Measurements from ENCODE around the gene ZCWPW2. TPM values are rescaled to one million over a fixed set of nuclear protein-coding genes. Genes with fewer than 3 reads are reported as not detected.
A peak's percentile ranks its signal among the peaks of the same experiment; 100 is the strongest.

Gene ZCWPW2
- total and polyA plus RNA-seq, 10 donors = 0.34 to 0.76 (median 0.37) TPM; not detected in 3

GRCh38 chr3:28328188-28329151, 20.1 kb upstream of the ZCWPW2 start:
- H3K36me3 ChIP-seq = peaks cover 0 to 74% (median 21%) of the 10 kb centered on the region in 6 donors
- WGBS, 5 donors = 78 to 86% (median 83%) methylated on average over 4 of the region's 4 CpGs
- peak overlapping the region in 1 of 8 donors; percentile 30 for H3K27ac ChIP-seq
- no peak for DNase-seq
- H3K27me3 ChIP-seq (replicated peaks in 1 of 7) = no peaks in the 10 kb centered on the region
- TF ChIP-seq, protein P1, sequence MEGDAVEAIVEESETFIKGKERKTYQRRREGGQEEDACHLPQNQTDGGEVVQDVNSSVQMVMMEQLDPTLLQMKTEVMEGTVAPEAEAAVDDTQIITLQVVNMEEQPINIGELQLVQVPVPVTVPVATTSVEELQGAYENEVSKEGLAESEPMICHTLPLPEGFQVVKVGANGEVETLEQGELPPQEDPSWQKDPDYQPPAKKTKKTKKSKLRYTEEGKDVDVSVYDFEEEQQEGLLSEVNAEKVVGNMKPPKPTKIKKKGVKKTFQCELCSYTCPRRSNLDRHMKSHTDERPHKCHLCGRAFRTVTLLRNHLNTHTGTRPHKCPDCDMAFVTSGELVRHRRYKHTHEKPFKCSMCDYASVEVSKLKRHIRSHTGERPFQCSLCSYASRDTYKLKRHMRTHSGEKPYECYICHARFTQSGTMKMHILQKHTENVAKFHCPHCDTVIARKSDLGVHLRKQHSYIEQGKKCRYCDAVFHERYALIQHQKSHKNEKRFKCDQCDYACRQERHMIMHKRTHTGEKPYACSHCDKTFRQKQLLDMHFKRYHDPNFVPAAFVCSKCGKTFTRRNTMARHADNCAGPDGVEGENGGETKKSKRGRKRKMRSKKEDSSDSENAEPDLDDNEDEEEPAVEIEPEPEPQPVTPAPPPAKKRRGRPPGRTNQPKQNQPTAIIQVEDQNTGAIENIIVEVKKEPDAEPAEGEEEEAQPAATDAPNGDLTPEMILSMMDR (IDR thresholded peaks at IDR 0.05 in 8 of 11, conservative IDR thresholded peaks at IDR 0.05 in 3 of 11) = peak; percentile 32 to 77 (median 70)
- no peak for TF ChIP-seq POLR2A (IDR thresholded peaks at IDR 0.05)
- H3K4me1 ChIP-seq = peaks cover 0 to 50% (median 0%) of the 10 kb centered on the region in 6 donors
- no peaks in the 10 kb centered on the region for H3K9me3 ChIP-seq
- intact Hi-C loops (cut with DNase I; ENCODE audit: low total_unique reads) = no loop called here
- no peak overlapping the region for H3K4me3 ChIP-seq

- intact Hi-C loops (cut with DNase I; ENCODE audit: low total_unique reads) = loop anchor here (5.0 kb wide), 1 partner anchor 622 kb away; no protein-coding TSS in a partner anchor
- no peak for TF ChIP-seq POLR2A (IDR thresholded peaks at IDR 0.05)
- TF ChIP-seq, protein P1 (IDR thresholded peaks at IDR 0.05 in 8 of 11, conservative IDR thresholded peaks at IDR 0.05 in 3 of 11) = peak in 1 of 11 experiments; percentile 8
- TF ChIP-seq POLR2AphosphoS5 (IDR thresholded peaks at IDR 0.05) = no peak
- peaks cover 0 to 86% (median 42%) of the 10 kb centered on the region in 6 donors for H3K36me3 ChIP-seq
- H3K27ac ChIP-seq = no peak overlapping the region
- no peak overlapping the region for H3K4me3 ChIP-seq
- no peak for DNase-seq
- H3K27me3 ChIP-seq (replicated peaks in 1 of 7) = no peaks in the 10 kb centered on the region
- no peaks in the 10 kb centered on the region for H3K9me3 ChIP-seq
- peaks cover 0 to 3% (median 0%) of the 10 kb centered on the region in 6 donors for H3K4me1 ChIP-seq
Measured at GRCh38 chr3:28334552-28334951, 14.0 kb upstream of the ZCWPW2 start.

- peaks cover 0 to 86% (median 44%) of the 10 kb centered on the region in 6 donors for H3K36me3 ChIP-seq
- H3K27ac ChIP-seq = no peak overlapping the region
- peaks cover 0 to 3% (median 0%) of the 10 kb centered on the region in 6 donors for H3K4me1 ChIP-seq
- DNase-seq = no peak
- H3K27me3 ChIP-seq (replicated peaks in 1 of 7) = no peaks in the 10 kb centered on the region
- no peaks in the 10 kb centered on the region for H3K9me3 ChIP-seq
- intact Hi-C loops (cut with DNase I; ENCODE audit: low total_unique reads) = no loop called here
- WGBS, 5 donors = 57 to 70% (median 66%) methylated on average over 2 of the region's 2 CpGs
- TF ChIP-seq POLR2AphosphoS5 (IDR thresholded peaks at IDR 0.05) (no peak), POLR2A (IDR thresholded peaks at IDR 0.05) (no peak)
- TF ChIP-seq, protein P1 (IDR thresholded peaks at IDR 0.05 in 8 of 11, conservative IDR thresholded peaks at IDR 0.05 in 3 of 11) = no peak
- H3K4me3 ChIP-seq = no peak overlapping the region
Measured at GRCh38 chr3:28335246-28335645, 13.3 kb upstream of the ZCWPW2 start.

DNA sequence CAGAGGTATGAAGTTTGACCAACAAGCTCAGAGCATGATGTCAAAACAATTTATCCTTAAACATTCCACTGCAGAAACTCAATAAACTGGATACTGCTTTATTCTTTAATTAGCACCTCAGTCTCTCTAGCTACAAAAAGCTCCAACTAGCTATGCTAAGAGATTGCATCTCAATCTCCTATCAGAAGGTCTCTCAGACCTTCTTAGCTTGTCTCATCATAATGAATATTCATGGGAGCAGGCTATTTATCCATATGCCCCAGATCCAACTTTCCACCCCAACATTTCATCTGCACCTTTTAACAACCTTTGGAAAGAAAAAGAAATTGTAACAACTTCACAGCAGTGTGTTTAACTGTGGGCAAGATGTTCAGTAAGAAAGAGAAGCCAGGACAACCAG, 11.3 kb upstream of the ZCWPW2 start:
- TF ChIP-seq POLR2AphosphoS5 (IDR thresholded peaks at IDR 0.05) (no peak), POLR2A (IDR thresholded peaks at IDR 0.05) (no peak)
- TF ChIP-seq, protein P1 (IDR thresholded peaks at IDR 0.05 in 8 of 11, conservative IDR thresholded peaks at IDR 0.05 in 3 of 11) = no peak
- DNase-seq = no peak
- Histone ChIP-seq H3K27me3 (replicated peaks in 1 of 7) (no peaks in the 10 kb centered on the region), H3K9me3 (no peaks in the 10 kb centered on the region), H3K27ac (no peak overlapping the region), H3K4me1 (peaks cover 0 to 13% (median 6%) of the 10 kb centered on the region in 6 donors), H3K4me3 (no peak overlapping the region), H3K36me3 (peaks cover 0 to 68% (median 38%) of the 10 kb centered on the region in 6 donors)
- intact Hi-C loops (cut with DNase I; ENCODE audit: low total_unique reads) = no loop called here

Measured in spleen (tissue), 11 donors.